Activated T-cell treated with anti-CD3 and anti-CD28 coated beads for 24 hours (primary cell): ENCODE data around the gene PFKFB2.

Source experiments
- DNase-seq: peaks from one replicate; pipeline ENCODE4 v3.0.0-alpha.2; 2020; ENCODE audit warnings: low read depth

The PFKFB2 gene

DNA sequence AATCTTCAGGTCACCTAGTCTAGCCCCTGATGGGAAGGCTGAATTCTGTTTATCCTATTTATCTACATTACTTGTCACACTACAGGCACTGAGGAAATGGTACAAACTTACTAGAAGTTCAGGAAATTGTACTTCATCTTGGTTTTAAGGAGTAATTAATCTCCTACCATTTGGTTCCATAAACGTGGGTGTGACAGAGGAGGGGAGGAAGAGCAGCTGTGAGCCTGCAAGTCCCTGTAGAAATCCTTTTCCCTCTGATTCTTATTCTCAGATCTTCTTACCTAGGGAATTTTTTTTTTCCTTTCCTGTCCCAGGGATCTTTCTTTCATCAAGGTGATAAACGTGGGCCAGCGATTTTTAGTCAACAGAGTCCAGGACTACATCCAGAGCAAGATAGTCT lies 14.1 kb downstream of the PFKFB2 start:
- no peak for DNase-seq

DNA sequence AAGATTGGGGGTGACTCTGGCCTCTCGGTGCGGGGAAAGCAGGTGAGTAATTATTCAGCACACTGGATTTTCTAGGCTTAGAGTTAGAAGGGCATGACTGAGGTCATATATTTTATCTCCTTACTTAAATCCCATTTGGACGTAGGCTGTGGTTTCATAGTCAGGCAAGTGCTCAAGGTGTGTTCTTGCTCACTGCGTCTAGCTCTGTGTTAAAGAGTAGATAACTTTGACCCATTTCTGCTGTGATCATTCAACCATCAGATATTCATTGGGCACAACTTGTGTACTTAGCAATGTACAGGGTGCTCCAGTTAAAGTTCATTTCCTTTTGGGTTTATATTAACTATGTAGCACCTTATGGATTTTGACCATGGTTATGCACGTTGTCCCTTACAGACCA lies 14.6 kb downstream of the PFKFB2 start:
- DNase-seq, result no peak

DNA sequence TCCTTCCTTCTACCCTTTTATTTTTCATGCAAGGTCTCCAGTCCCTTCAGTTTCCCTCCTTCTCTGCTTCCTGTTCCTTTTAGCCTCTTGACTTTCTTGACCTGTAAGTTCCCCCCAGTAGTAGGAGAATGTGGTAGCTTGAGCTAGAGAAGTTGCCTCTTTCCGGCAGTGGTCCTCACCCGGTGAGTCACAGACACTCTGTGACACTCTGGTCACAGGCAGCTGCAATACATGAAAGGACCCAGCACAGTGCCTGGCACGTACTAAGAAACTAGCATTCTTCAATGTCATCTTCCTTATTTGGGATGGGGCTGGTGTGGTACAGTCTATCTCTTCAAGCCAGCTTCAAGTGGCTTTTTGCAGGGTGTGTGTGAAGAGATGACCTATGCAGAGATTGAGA lies 16.0 kb downstream of the PFKFB2 start:
- no peak for DNase-seq

DNA sequence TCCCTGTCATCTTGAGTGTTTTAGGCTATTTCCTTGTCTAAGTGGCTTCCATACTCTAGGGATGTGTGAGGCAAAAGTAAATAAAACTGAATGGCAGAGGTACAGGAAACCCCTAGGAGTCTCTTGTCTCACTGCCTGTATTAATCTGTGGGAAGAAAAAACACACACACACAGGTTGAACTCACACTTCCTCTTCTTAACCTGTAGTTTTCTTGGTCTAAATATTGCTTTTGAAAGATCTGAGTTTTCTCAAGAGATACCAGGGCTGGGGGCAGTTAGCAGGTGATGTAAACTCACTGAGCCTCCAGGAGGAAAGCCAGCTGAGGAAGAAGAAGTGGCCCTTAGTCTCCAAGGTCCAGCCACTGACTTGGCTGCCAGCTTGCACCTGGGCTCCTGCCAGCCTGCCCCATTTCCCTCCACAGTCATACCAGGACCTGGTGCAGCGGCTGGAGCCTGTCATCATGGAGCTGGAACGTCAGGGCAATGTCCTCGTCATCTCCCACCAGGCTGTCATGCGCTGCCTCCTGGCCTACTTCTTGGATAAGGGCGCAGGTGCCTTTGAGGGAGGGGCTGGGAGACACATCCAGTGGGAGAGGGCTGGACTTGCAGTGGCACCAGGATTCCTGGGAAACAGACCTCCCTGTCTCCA lies 16.9 kb downstream of the PFKFB2 start:
- DNase-seq, result no peak

DNA sequence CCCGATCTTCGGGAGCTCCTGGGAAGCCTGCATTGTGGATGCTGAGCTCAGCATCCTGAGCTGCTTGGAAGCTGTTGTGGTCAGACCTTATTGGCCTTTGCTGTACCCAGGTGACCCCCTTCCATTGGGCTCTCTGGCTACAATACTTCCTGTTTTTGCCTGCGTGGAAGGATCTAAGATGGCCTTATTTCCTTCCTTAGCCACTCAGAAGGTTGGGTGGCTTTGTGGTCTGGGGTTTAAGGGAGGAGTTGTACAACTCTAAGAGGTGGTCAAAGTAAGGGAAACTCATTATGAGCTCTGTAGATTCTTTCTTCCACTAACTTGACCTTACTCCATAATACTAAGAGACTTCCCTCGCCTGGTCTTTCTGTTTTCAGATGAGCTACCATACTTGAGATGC lies 17.7 kb downstream of the PFKFB2 start:
- DNase-seq, result no peak

DNA sequence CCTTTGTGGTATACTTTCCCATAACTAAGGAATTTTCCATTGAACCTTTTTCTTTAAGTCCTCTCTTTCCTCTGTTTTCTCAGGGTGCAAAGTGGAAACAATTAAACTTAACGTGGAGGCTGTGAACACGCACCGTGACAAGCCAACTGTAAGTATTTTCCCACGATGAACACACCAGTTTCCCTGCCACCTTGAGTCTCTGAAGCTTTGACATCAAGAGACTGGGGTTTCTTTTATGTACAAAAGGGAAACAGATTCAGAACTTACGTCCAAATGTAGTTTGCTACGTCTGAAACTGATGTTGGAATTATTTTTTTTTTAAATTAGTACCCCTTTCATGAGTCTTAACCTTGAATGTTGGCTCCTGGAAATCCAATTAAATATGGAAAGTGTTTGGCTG lies 18.4 kb downstream of the PFKFB2 start:
- no peak for DNase-seq

DNA sequence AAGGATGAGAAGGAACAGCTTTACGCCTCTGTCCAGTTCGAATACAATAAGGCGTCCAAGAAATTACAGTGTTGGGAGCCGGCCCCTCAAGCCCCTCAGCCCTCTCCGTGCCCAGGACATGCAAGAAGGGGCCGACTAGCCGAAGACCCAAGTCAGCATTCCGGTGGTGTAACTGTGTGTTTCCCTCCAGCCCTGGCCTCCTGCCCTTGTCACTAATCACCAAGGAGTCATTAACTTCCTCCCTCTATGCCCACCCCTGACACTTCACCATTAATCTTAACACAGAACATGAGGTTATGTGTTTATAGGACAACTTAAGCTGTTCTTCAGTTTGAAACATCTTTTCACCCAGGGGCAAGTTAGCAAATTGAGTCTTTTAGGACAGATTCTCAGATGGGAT lies 19.2 kb downstream of the PFKFB2 start:
- no peak for DNase-seq

DNA sequence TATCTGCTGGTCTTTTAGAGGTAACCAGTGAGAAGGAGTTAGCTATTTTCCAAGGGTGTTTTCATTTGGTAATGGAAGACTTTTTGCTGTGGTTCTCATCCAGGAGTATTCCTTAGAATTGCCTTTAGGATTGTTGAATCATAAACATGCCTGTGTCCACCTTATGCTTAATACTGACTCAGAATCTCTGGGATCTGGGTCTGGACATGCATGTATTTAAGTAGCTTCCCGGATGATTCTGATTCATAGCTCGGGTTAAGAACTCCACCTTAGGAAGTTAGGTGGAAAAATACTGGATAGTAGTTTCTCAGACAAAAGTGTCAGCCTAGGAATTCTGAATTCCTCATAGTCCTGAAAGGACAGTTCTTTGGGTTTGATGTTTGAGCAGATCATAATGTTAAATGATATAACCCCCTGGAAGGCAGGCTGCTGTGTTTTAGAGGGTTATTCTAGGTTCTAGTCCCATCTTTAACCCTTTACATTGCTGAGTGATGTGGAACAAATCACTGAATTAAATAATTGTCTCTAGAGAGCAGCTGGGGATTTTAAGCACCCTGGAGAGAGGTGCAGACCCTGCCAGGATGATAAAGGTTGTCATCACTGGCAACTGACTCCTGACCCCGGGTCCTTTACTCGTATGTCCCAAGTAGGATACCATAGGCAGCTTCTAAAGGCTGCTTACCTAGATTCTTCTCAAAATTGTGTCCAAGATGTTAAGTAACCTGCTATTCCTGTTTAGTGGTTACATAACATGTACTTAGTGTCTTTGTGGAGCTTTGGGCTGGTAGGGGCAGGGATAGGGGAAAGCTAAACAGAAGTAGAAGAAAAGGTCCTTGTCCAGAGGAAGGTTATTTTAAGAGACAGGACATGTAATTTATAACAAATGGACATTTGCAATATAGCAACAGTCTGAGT lies 21.1 kb downstream of the PFKFB2 start:
- DNase-seq, result no peak

DNA sequence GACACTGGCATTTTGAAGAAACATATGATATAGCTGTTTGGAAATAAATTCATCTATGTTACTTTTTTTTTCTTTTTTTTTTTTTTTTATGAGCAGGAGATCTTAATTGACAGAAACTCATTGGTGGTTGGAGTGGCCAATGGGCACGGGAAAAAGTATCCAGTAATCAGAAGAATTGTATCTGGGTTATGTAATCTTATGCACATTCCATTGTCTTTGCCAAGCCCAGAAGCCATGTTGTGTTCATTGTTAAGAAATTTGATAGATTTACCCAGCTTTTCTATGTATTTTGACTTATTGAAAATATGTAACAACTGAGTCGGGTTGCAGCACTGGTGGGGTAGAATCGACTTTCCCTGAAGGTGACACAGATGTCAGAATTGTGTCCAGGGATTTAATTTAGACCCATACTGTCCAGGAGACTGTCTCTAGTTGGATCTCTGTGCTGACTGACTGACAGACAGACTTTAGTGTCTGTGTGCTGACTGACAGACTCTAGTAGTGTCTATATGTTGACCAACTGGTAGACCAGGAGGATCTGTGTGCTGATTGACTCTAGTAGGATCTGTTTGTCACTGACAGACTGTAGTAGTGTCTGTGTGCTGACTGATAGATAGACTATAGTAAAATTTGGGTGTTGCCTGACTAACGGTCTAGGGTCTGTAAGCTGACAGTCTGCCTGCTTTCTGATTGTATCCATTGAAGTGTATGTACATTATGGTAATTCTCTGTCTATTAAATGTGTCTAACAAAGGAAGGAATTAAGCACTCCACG lies 23.3 kb downstream of the PFKFB2 start:
- no peak for DNase-seq

DNA sequence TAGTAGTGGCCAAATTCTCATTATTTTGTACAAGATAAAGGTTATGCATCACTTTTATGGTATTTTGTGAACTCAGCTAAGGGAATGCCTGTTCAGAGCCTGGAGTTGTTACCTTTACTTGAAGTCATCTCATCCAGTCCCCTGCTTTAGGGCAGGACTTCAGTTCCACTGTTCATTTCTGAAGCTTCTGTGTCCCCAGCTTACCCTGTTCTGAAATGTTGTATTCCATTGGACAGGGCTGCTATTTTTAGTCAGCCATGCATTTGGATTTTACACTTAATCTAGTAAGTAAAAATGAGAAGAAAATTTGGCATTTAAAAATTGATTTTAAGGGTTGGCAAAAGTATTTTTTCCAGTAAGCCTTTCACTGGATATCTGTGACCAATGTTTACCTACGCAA lies 23.9 kb downstream of the PFKFB2 start:
- no peak for DNase-seq

DNA sequence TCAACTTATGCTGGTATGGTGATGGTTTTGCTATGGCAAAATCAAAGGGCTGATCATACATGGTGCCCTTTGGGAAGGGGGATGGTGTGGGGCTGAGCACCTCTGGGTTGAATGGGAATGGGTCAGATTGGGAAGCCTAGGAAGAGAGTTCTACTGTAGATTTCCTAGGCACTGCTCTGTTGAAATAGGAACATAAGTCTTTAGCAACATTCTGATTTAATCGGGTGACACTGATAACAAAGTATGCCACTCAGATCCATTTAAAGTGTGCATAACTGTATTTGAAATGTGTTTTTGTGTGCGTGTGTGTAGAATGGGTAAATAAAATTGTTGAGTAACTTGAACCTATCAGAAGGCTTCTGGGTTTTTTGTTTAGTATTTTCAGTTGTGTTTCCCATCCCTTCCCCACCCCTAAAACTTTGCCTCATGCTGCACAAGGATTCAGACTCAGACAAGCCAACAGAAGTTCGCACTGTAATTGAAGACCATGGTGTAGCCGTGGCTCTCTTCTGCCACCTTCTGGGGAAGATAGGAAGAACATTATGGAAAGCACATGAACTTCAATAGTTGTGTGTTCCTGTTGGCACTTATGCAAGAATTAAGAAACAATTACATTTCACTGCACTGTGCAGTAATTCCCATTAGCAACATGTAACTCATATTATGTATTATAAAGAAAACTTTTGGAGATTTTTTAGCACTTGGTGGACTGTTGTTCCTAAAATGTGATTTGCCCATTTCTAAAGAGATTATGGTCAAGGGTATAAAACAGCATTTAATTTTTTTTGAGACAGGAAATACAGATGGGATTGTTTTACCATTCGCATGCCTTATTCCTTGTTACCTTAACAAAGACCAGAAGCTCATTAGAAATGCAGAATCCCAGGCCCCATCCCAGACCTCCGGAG lies 24.6 kb downstream of the PFKFB2 start:
- peak; percentile 59 for DNase-seq

DNA sequence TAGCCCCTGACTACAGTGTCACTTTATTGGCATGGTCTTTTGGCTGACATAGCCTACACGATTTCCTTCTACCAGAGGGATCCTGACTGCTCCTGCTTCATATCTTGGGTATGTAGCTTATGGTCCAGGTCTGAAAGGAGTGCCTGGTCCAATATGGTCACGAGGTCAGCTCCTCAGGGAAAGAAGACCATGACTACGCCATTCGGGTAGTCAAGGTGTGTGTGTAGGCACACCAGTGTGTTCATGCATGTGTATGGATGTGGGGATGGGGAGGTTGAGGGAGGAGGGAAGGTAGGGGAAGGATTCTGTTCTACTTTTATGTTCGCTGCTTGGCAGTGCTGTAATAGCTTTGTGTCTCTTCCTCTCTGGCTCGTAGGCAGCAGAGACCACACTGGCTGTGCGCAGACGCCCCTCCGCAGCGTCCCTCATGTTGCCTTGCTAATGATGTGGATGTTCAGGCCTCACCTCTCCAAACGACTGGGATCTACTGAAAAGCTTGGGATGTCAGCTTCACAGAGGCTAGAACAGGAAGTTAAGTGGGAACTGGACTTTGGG lies 25.6 kb downstream of the PFKFB2 start:
- no peak for DNase-seq

DNA sequence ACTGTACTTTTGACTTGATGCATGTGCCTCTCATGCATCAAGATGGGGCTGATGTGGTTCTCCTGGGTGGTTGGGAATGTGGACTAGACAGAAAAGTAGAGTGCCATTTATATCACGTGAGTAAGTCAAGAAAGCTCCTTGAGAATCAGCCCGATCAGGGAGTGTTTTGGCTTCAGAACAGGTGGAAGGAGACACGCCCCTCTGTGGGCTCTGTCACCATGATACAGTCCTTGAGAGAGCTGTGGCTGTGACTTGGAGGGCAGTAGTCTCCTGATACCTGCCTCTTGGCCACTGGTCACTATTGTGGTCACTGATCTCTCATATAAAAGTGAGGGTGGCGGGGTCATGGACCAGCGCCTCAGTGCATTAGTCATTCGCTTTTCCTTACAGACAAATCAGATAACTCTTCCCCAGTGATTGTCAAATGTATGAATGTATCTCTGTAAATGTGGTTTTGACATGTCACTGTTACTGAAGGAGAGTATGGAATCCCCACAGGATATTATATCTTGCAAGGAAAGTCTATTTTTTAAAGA lies 26.7 kb downstream of the PFKFB2 start:
- no peak for DNase-seq

DNA sequence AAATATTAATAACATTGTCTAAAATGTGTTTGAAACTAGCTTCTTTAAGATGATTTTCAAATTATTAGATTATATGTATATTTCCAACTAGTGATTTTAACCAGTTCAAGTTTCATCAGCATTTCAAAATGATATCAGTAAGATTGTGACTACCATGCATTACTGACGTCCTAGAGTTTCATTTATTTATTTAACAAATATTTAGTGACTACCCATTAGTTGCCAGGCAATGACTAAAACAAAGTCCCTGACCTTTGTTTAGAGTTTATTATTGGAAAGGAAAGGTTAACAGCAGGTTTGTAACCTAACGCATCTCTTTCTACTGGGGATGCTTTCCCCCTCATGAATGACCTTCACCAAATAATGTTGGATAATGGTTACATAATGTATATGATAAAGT lies 28.0 kb downstream of the PFKFB2 start:
- no peak for DNase-seq

DNA sequence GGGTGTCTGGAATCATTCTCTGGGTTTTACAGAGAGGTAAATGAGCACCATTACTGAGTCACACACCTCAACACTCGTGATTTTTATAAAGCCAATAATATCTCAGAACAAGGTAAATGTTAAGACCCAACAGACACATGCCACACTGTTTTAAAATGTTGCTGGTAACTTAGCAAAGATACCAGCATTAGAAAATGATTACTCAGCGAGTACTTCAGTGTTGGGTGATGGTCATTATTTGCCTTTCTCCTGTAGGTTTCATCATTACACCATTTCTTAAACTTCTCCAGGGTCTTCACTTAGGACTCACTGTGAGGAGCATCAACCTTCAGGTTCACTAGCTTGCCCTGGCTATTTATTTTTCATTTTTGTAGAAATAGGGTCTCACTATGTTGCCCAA lies 28.7 kb downstream of the PFKFB2 start:
- DNase-seq, result no peak

DNA sequence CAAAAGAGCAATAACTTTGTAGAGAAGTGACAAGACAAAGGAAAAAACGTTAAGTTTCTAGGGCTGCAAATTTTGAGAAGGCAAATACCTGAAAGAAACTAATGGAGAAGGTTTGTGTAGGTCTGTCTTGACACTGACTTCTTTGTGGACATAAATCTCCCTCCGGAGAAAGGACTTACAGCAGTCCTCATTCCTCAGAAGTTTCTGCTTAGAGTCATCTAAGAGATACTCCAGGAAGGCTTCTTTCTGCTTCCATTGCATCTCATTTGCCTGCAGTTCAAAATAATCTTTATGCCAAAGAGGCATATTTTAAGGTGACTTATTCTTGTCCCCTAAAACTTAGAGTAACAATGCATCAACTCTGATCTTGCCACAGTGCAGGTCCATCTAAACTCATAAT lies 31.2 kb downstream of the PFKFB2 start:
- DNase-seq, result no peak

DNA sequence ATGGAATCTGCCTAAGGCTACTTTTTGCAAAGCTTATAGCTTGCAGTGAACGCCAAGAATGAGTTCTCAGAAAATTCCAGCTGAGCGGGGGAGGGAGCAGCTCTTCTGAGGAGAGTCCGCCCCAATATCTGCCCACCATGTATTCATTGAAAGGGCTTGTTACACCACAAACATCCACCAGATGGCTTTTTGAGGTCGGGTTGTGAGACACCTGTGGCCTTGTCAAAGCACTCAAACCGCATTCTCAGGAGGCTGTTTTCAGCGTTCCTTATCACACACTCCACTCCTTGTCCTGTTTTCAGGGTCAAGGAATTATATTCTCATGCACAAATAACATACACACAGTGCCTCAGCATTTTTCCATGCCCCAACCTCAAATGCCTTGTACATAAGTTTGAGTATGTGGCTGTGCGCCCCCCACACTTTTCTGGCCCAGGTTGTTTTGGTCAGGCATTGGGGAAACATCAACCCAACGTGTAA lies 31.7 kb downstream of the PFKFB2 start:
- DNase-seq, result peak; percentile 41

DNA sequence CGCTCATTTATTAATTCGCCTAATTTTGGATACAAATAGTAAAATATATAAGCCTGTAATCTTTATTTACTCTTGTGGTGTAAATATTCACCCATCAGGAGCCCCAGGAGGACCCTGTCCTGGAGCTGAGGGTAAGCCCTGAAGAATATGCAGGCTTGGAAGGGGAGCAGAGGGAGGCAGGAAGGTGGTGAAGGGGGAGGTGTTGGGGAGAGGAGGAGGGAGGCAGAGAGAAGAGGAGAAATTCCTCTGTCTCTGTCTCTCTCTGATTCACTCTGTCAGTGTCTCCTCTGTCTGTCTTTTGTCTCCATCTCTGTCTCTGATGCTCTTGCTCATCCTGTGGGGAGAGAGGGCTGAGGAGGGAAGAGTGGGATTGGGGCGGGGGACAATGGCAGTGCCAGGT lies 32.8 kb downstream of the PFKFB2 start:
- no peak for DNase-seq

DNA sequence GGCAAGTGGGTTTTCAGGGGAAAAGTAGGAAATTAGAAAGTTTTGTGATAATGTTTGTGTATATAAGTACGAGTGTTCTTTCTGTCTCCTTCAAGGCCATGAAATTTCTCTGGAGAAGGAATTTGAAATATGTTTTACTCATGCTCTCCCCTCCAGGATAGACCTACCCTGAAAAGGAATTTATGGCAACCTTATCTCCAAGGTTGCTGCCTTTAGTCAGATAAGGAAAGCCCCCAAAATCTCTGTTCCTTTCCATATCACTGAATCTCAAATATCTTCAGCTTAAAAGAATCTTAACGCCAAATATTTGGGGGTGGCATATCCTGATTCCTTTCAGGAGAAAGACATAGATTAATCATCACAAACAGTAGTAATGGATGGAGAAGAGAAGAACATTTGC lies 35.1 kb downstream of the PFKFB2 start:
- no peak for DNase-seq

DNA sequence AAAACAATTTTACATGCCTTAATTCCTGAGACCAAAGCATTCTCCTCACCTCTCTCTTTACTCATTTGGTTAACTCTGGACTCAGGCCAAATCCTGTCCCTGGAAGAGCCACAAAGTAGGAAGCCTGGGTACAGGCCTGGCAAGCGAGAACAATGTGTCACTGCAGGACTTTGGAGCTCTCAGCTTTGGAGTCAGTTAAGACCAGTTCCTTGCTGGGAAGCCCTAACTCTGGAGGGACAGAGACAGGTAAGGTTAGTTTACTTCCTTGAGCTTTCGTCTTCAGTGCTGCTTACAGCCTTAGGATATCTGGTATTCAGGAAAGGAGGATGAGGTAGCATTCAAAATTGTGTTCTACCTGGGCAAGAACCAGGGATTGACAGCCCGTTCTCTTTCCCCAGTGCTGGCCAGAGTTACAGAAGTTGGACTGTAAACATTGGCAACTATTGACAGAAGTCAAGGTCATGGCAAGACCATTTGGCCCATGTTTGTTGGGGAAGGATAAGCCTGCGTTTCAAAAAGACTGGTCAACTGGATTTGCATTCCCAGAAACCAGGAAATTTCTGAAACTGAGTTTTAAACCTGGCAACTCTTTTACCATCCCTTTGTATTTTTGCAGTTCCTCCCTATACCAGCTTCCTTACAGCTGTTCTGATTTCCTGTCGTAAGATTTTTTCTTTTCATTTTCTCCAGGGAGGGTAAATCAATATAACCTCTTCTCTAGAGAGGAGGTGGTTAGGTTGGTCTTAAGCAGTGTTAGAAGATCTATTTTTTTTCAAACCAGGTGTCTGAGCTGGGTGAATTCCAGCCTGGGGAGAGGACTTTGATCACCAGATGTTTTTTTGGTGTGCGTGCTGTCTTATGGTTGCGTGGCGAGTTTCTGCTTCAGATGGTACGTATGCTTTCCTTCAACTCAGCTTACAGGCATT lies 35.9 kb downstream of the PFKFB2 start, which contains the start of gene C4BPB:
C4BPB (plus strand) TSS at position 160 of the 926 bp plus-strand sequence; CDS start at position 832, 672 bp downstream.
- DNase-seq, result no peak
